GM12878 (cell line): Measurements from ENCODE around the gene CWC22. TPM values are rescaled to one million over a fixed set of nuclear protein-coding genes. Genes with fewer than 3 reads are reported as not detected.

Experiments
- ATAC-seq: fragments of 200-7000 bp; cut with Tn5 transposase; 3 replicates; pipeline ENCODE4 v1.9.1; 2020; ENCODE audit warnings: mild to moderate bottlenecking, moderate library complexity
- BruUV-seq: library from RNA; stranded (reverse); fragments of 400-500 nt; replicated peaks from 2 replicates; lab custom pipeline; 2021; lab: Mats Ljungman, UMichigan
- CTCF ChIA-PET: fragments of 300-600 bp; sonication (Branson Sonifier 250); formaldehyde crosslinking; extraction: SDS; loops from one replicate; lab custom pipeline; 2021; ENCODE audit warnings: inconsistent platforms; lab: Yijun Ruan, JAX
- POLR2A ChIA-PET: fragments of 350-600 bp; formaldehyde crosslinking; extraction: SDS; loops from one replicate; lab custom pipeline; 2021; ENCODE audit warnings: inconsistent platforms; lab: Charles Lee
- RAD21 ChIA-PET: fragments of 300-600 bp; sonication (Branson Sonifier 250); formaldehyde crosslinking; loops from one replicate; lab custom pipeline; 2023; ENCODE audit warnings: antibody characterized with exemption; ENCODE audit not compliant: unreplicated experiment; lab: Charles Lee
- SMC1A ChIA-PET: fragments of 300-600 bp; sonication (Branson Sonifier 250); formaldehyde crosslinking; loops from one replicate; lab custom pipeline; 2023; ENCODE audit not compliant: unreplicated experiment, uncharacterized antibody; lab: Charles Lee
- DNase-seq: peaks from one replicate; pipeline ENCODE4 v3.0.0-alpha.2; 2011; ENCODE audit warnings: low read depth, low spot score
- FAIRE-seq: peaks from 3 replicates; lab custom pipeline; 2011; peaks lifted over from hg19 to GRCh38; lab: Jason Lieb, UNC
- H2AFZ ChIP-seq: 2 replicates; pipeline ENCODE4 v1.6.0; 2011; ENCODE audit warnings: low read depth, low read length, control low read depth; ENCODE audit not compliant: control insufficient read depth
- H3K27ac ChIP-seq: 2 replicates; pipeline ENCODE4 v1.5.1; 2011; ENCODE audit warnings: control low read depth; ENCODE audit not compliant: control insufficient read depth, insufficient read depth
- H3K27me3 ChIP-seq, 2 experiments: replicated peaks in 1 of 2; 2 replicates each; pipeline versions ENCODE4 v1.6.0 to v1.6.1; 2011; ENCODE audit warnings: low read length in 1 of 2; ENCODE audit not compliant: control insufficient read depth in 2 of 2, insufficient read depth in 2 of 2
- H3K36me3 ChIP-seq, 2 experiments: 2 replicates each; pipeline ENCODE4 v1.5.1; 2011; ENCODE audit warnings: low read length in 1 of 2; ENCODE audit not compliant: control insufficient read depth in 2 of 2, insufficient read depth in 2 of 2
- H3K4me1 ChIP-seq: 2 replicates; pipeline ENCODE4 v1.6.1; 2011; ENCODE audit warnings: mild to moderate bottlenecking, low read length, moderate library complexity, mixed read lengths; ENCODE audit not compliant: control insufficient read depth, insufficient read depth
- H3K4me2 ChIP-seq: 2 replicates; pipeline ENCODE4 v1.6.0; 2011; ENCODE audit warnings: control low read depth; ENCODE audit not compliant: control insufficient read depth, insufficient read depth
- H3K4me3 ChIP-seq: fragments of 200-600 bp; sonication (generic); 2 replicates; pipeline ENCODE4 v1.5.1; 2016
- H3K79me2 ChIP-seq: 2 replicates; pipeline ENCODE4 v1.6.0; 2011; ENCODE audit warnings: low read length; ENCODE audit not compliant: control insufficient read depth, insufficient read depth
- H3K9ac ChIP-seq: 2 replicates; pipeline ENCODE4 v1.8.0; 2011; ENCODE audit warnings: low read length, control low read depth, mixed read lengths; ENCODE audit not compliant: control insufficient read depth, insufficient read depth
- H3K9me3 ChIP-seq: replicated peaks from 3 replicates; pipeline ENCODE4 v1.5.1; 2011; ENCODE audit warnings: mild to moderate bottlenecking, low read length; ENCODE audit not compliant: control insufficient read depth, insufficient read depth
- H4K20me1 ChIP-seq: 2 replicates; pipeline ENCODE4 v1.6.0; 2011; ENCODE audit not compliant: control insufficient read depth, insufficient read depth
- BMI1 ChIP-seq: fragments of 450-650 bp; IDR thresholded peaks from 2 replicates; pipeline ENCODE4 v1.6.1; 2016; ENCODE audit warnings: mild to moderate bottlenecking, moderate library complexity, borderline replicate concordance
- CBFB ChIP-seq: IDR thresholded peaks from 2 replicates; pipeline ENCODE4 v1.6.1; 2016; ENCODE audit warnings: antibody characterized with exemption, low read depth
- CHD1 ChIP-seq: IDR thresholded peaks from 2 replicates; pipeline ENCODE4 v1.6.1; 2012; ENCODE audit warnings: low read depth, low read length, improper control_type of control experiment
- CHD4 ChIP-seq: fragments of 200-600 bp; sonication (generic); IDR thresholded peaks from 2 replicates; pipeline ENCODE4 v1.6.1; 2016; ENCODE audit warnings: mild to moderate bottlenecking
- DPF2 ChIP-seq: fragments of 450-650 bp; IDR thresholded peaks from 2 replicates; pipeline ENCODE4 v1.6.1; 2017; ENCODE audit warnings: mild to moderate bottlenecking
- IRF4 ChIP-seq: IDR thresholded peaks from 2 replicates; pipeline ENCODE4 v1.6.1; 2011; ENCODE audit warnings: low read depth, low read length
- POU2F2 ChIP-seq: IDR thresholded peaks from 3 replicates; pipeline ENCODE4 v1.6.1; 2011; ENCODE audit warnings: low read depth, mild to moderate bottlenecking, low read length, borderline replicate concordance
- RBBP5 ChIP-seq: fragments of 200-600 bp; sonication (generic); conservative IDR thresholded peaks from 2 replicates; pipeline ENCODE4 v1.6.1; 2016
- ZNF207 ChIP-seq: fragments of 450-650 bp; IDR thresholded peaks from 2 replicates; pipeline ENCODE4 v1.6.1; 2014; ENCODE audit warnings: antibody characterized with exemption, mild to moderate bottlenecking, borderline replicate concordance
- ZNF274 ChIP-seq: IDR thresholded peaks from one replicate; pipeline ENCODE4 v1.8.0; 2011; ENCODE audit not compliant: insufficient read length, insufficient read depth
- WGBS: methylation state at CpG from one replicate; pipeline ENCODE4 v1.1.6; 2016; ENCODE audit warnings: low lambda C conversion rate; ENCODE audit not compliant: insufficient replicate concordance, insufficient coverage; ENCODE audit errors: missing lambda C conversion rate; 5-methylcytosine and 5-hydroxymethylcytosine counted together
- in situ Hi-C: fragments of 300-500 bp; cut with MboI; formaldehyde crosslinking; loops from 9 replicates; pipeline ENCODE4 v1.14.3; 2018; ENCODE audit warnings: mixed read lengths
- intact Hi-C: fragments of 100-400 bp; cut with micrococcal nuclease; formaldehyde crosslinking; loops from one replicate; pipeline ENCODE4 v1.14.2; 2022; ENCODE audit not compliant: unreplicated experiment
- polyA plus RNA-seq, 11 experiments: library from polyadenylated mRNA; depleted of rRNA in 4 of 11; unstranded in 6 of 11; stranded (reverse) in 5 of 11; fragments of >200 nt; fragmentation: Nextera tagmentation in 4 of 11; fragmentation: Illumina TruSeq in 1 of 11; extraction: Ambion mirVana in 4 of 11; extraction: Trizol in 1 of 11; gene quantifications; 1 replicate in 1 of 11; 2 replicates in 10 of 11; pipeline versions ENCODE4 v1.2.1 to v1.2.3, GENCODE V29; 2011 to 2016; ENCODE audit warnings: inconsistent platforms in 2 of 11, missing spikeins in 2 of 11, low read depth in 1 of 11
- total RNA-seq, 4 experiments: library from RNA; depleted of rRNA in 3 of 4; stranded (reverse); fragments of >200 nt in 3 of 4; fragmentation: Illumina TruSeq in 1 of 4; extraction: Trizol in 1 of 4; gene quantifications; 2 replicates each; pipeline versions ENCODE4 v1.2.1 to v1.2.3, GENCODE V29; 2013 to 2021
- TF ChIP-seq, protein P1 (sequence below): IDR thresholded peaks from 2 replicates; pipeline ENCODE4 v1.6.1; 2011; ENCODE audit warnings: borderline replicate concordance, low read depth, mild to moderate bottlenecking, moderate library complexity, low read length; ENCODE audit not compliant: insufficient read depth, poor library complexity, severe bottlenecking
- TF ChIP-seq, protein P2 (sequence below), 3 experiments: IDR thresholded peaks in 2 of 3; conservative IDR thresholded peaks in 1 of 3; 2 replicates each; pipeline ENCODE4 v1.5.1; 2011; ENCODE audit warnings: low read depth in 3 of 3, low read length in 3 of 3, mild to moderate bottlenecking in 3 of 3, control low read depth in 2 of 3, moderate library complexity in 2 of 3, inconsistent platforms in 1 of 3, mixed read lengths in 1 of 3; ENCODE audit not compliant: control insufficient read depth in 2 of 3, insufficient read depth in 1 of 3; ENCODE audit errors: extremely low read depth in 1 of 3
- TF ChIP-seq, protein P3 (sequence below): fragments of 450-650 bp; IDR thresholded peaks from 2 replicates; pipeline ENCODE4 v1.6.1; 2017; ENCODE audit warnings: mild to moderate bottlenecking
- TF ChIP-seq, protein P4 (sequence below): fragments of 450-650 bp; formaldehyde crosslinking; IDR thresholded peaks from 2 replicates; pipeline ENCODE4 v1.4.0; 2020; ENCODE audit warnings: mild to moderate bottlenecking, moderate library complexity
- TF ChIP-seq, protein P5 (sequence below): fragments of 450-650 bp; IDR thresholded peaks from 2 replicates; pipeline ENCODE4 v1.6.1; 2016; ENCODE audit warnings: mild to moderate bottlenecking

CWC22 gene
- total and polyA plus RNA-seq, 10 of the 15 experiments (the other 5 are each of a cell fraction or from before 2014, with no cell fraction given), result 8.2 to 38.5 (median 26.3) TPM

DNA sequence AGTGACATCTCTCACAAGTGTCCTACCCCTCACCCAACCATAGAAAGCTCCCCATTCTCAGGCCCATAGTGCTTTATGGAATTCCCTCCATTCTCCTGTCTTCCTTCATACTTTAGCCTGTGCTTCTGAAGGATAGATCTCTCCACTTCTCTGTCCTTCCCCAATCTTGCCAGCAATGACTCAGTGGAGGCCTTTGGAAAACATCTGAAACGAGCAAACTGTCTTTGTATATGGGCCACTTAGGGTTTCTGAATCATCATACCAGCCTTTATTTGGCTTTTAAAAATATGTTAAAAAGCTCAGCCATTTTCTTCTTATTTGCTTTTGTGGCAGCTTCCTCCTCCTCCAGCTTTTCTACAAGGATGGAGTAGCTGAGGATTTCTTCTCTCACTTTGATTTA lies 80.1 kb downstream of the CWC22 start:
- RAD21 ChIA-PET, result no interaction called here
- TF ChIP-seq DPF2 (no peak), ZNF207 (no peak), ZNF274 (no peak), BMI1 (no peak), CHD1 (no peak), CHD4 (no peak), CBFB (no peak), POU2F2 (no peak), RBBP5 (no peak), IRF4 (no peak)
- TF ChIP-seq, protein P1, sequence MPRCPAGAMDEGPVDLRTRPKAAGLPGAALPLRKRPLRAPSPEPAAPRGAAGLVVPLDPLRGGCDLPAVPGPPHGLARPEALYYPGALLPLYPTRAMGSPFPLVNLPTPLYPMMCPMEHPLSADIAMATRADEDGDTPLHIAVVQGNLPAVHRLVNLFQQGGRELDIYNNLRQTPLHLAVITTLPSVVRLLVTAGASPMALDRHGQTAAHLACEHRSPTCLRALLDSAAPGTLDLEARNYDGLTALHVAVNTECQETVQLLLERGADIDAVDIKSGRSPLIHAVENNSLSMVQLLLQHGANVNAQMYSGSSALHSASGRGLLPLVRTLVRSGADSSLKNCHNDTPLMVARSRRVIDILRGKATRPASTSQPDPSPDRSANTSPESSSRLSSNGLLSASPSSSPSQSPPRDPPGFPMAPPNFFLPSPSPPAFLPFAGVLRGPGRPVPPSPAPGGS, result no peak
- TF ChIP-seq, protein P2, sequence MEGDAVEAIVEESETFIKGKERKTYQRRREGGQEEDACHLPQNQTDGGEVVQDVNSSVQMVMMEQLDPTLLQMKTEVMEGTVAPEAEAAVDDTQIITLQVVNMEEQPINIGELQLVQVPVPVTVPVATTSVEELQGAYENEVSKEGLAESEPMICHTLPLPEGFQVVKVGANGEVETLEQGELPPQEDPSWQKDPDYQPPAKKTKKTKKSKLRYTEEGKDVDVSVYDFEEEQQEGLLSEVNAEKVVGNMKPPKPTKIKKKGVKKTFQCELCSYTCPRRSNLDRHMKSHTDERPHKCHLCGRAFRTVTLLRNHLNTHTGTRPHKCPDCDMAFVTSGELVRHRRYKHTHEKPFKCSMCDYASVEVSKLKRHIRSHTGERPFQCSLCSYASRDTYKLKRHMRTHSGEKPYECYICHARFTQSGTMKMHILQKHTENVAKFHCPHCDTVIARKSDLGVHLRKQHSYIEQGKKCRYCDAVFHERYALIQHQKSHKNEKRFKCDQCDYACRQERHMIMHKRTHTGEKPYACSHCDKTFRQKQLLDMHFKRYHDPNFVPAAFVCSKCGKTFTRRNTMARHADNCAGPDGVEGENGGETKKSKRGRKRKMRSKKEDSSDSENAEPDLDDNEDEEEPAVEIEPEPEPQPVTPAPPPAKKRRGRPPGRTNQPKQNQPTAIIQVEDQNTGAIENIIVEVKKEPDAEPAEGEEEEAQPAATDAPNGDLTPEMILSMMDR (IDR thresholded peaks at IDR 0.05 in 2 of 3, conservative IDR thresholded peaks at IDR 0.05 in 1 of 3; ENCODE audit: control insufficient read depth in 2 of 3, extremely low read depth in 1 of 3, insufficient read depth in 1 of 3, low read depth in 3 of 3, low read length in 3 of 3), result no peak
- TF ChIP-seq, protein P3, sequence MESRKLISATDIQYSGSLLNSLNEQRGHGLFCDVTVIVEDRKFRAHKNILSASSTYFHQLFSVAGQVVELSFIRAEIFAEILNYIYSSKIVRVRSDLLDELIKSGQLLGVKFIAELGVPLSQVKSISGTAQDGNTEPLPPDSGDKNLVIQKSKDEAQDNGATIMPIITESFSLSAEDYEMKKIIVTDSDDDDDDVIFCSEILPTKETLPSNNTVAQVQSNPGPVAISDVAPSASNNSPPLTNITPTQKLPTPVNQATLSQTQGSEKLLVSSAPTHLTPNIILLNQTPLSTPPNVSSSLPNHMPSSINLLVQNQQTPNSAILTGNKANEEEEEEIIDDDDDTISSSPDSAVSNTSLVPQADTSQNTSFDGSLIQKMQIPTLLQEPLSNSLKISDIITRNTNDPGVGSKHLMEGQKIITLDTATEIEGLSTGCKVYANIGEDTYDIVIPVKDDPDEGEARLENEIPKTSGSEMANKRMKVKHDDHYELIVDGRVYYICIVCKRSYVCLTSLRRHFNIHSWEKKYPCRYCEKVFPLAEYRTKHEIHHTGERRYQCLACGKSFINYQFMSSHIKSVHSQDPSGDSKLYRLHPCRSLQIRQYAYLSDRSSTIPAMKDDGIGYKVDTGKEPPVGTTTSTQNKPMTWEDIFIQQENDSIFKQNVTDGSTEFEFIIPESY, result no peak
- TF ChIP-seq, protein P4, sequence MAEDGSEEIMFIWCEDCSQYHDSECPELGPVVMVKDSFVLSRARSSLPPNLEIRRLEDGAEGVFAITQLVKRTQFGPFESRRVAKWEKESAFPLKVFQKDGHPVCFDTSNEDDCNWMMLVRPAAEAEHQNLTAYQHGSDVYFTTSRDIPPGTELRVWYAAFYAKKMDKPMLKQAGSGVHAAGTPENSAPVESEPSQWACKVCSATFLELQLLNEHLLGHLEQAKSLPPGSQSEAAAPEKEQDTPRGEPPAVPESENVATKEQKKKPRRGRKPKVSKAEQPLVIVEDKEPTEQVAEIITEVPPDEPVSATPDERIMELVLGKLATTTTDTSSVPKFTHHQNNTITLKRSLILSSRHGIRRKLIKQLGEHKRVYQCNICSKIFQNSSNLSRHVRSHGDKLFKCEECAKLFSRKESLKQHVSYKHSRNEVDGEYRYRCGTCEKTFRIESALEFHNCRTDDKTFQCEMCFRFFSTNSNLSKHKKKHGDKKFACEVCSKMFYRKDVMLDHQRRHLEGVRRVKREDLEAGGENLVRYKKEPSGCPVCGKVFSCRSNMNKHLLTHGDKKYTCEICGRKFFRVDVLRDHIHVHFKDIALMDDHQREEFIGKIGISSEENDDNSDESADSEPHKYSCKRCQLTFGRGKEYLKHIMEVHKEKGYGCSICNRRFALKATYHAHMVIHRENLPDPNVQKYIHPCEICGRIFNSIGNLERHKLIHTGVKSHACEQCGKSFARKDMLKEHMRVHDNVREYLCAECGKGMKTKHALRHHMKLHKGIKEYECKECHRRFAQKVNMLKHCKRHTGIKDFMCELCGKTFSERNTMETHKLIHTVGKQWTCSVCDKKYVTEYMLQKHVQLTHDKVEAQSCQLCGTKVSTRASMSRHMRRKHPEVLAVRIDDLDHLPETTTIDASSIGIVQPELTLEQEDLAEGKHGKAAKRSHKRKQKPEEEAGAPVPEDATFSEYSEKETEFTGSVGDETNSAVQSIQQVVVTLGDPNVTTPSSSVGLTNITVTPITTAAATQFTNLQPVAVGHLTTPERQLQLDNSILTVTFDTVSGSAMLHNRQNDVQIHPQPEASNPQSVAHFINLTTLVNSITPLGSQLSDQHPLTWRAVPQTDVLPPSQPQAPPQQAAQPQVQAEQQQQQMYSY (CRISPR knock-in tag), result no peak
- TF ChIP-seq, protein P5, sequence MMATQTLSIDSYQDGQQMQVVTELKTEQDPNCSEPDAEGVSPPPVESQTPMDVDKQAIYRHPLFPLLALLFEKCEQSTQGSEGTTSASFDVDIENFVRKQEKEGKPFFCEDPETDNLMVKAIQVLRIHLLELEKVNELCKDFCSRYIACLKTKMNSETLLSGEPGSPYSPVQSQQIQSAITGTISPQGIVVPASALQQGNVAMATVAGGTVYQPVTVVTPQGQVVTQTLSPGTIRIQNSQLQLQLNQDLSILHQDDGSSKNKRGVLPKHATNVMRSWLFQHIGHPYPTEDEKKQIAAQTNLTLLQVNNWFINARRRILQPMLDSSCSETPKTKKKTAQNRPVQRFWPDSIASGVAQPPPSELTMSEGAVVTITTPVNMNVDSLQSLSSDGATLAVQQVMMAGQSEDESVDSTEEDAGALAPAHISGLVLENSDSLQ, result no peak

More for the DNA sequence above, 80.1 kb downstream of the CWC22 start:
- ChIA-PET CTCF (interaction anchor here (2.2 kb wide), 1 partner anchor 9 kb away, joined by 7 read pairs; no protein-coding TSS in a partner anchor), POLR2A (no interaction called here), SMC1A (interaction anchor here (1.0 kb wide), 1 partner anchor 9 kb away, joined by 3 read pairs; no protein-coding TSS in a partner anchor)
- H3K36me3 ChIP-seq, result no peaks in the 10 kb centered on the region
- H3K4me1 ChIP-seq, result no peaks in the 10 kb centered on the region
- H3K4me3 ChIP-seq, result no peak overlapping the region
- H3K4me2 ChIP-seq, result no peak overlapping the region
- no peaks in the 10 kb centered on the region for H4K20me1 ChIP-seq
- no peaks in the 10 kb centered on the region; a peak in 1 of 4 replicates for H3K27me3 ChIP-seq
- H3K9ac ChIP-seq, result no peak overlapping the region
- H3K9me3 ChIP-seq, result no peaks in the 10 kb centered on the region; the same call in 1 of the 3 replicates
- no peak overlapping the region for H2AFZ ChIP-seq
- no peaks in the 10 kb centered on the region for H3K79me2 ChIP-seq
- in situ Hi-C loops, result no loop called here
- ATAC-seq (no peak), FAIRE-seq (no peak), DNase-seq (no peak)
- BruUV-seq, result no TSS peak
- H3K27ac ChIP-seq, result no peak overlapping the region
- 44% methylated on average over 1 of the region's 1 CpG for WGBS
- intact Hi-C loops, result no loop called here
